Caco-2 (cell line): ENCODE data around the gene TNRC6C. TPM values are rescaled to one million over a fixed set of nuclear protein-coding genes. Genes with fewer than 3 reads are reported as not detected.

Experiments used
- BruUV-seq: library from RNA; stranded (reverse); fragments of 400-500 nt; replicated peaks from 2 replicates; lab custom pipeline; 2021; lab: Mats Ljungman, UMichigan
- CTCF ChIA-PET: fragments of 300-600 bp; sonication (Branson Sonifier 250); formaldehyde crosslinking; loops from one replicate; lab custom pipeline; 2022; ENCODE audit warnings: antibody characterized with exemption; lab: Charles Lee
- POLR2A ChIA-PET: fragments of 300-600 bp; sonication (Branson Sonifier 250); formaldehyde crosslinking; loops from one replicate; lab custom pipeline; 2022; ENCODE audit warnings: antibody characterized with exemption; lab: Charles Lee
- DNase-seq, 2 experiments: peaks; one replicate each; pipeline versions ENCODE4 v3.0.0 to v3.0.0-alpha.2; 2020 to 2022
- H3K27me3 ChIP-seq: replicated peaks from 2 replicates; pipeline ENCODE4 v1.6.0; 2011; ENCODE audit warnings: low read length; ENCODE audit not compliant: control insufficient read depth, insufficient read depth
- H3K36me3 ChIP-seq: 2 replicates; pipeline ENCODE4 v1.5.1; 2011; ENCODE audit warnings: low read length; ENCODE audit not compliant: control insufficient read depth, insufficient read depth
- H3K4me1 ChIP-seq: fragments of 250-450 bp; sonication (Bioruptor Pico); 2 replicates; pipeline ENCODE4 v1.5.1; 2020; ENCODE audit warnings: mild to moderate bottlenecking
- H3K4me3 ChIP-seq: 2 replicates; pipeline ENCODE4 v1.5.1; 2011; ENCODE audit warnings: low read depth, mild to moderate bottlenecking, control low read depth, low read length
- H3K9me3 ChIP-seq: fragments of 250-450 bp; sonication (Bioruptor Pico); 2 replicates; pipeline ENCODE4 v1.5.1; 2020; ENCODE audit warnings: mild to moderate bottlenecking, moderate library complexity
- H3K27ac Mint-ChIP-seq: one replicate; pipeline ENCODE4 v1.8.0; 2022; ENCODE audit warnings: mixed read lengths; ENCODE audit not compliant: unreplicated experiment
- H3K27me3 Mint-ChIP-seq: one replicate; pipeline ENCODE4 v1.8.0; 2022; ENCODE audit warnings: mixed read lengths; ENCODE audit not compliant: insufficient read depth, unreplicated experiment
- H3K36me3 Mint-ChIP-seq: one replicate; pipeline ENCODE4 v1.8.0; 2022; ENCODE audit warnings: mild to moderate bottlenecking, mixed read lengths; ENCODE audit not compliant: insufficient read depth, unreplicated experiment
- H3K4me1 Mint-ChIP-seq: one replicate; pipeline ENCODE4 v1.8.0; 2022; ENCODE audit warnings: low read depth, mixed read lengths; ENCODE audit not compliant: unreplicated experiment
- H3K4me3 Mint-ChIP-seq: one replicate; pipeline ENCODE4 v1.8.0; 2022; ENCODE audit warnings: mild to moderate bottlenecking, moderate library complexity, mixed read lengths; ENCODE audit not compliant: unreplicated experiment
- H3K9me3 Mint-ChIP-seq: one replicate; pipeline ENCODE4 v1.8.0; 2022; ENCODE audit warnings: mixed read lengths; ENCODE audit not compliant: unreplicated experiment
- CTCF ChIP-seq, 2 experiments: fragments of 200-600 bp in 1 of 2; IDR thresholded peaks; 1 replicate in 1 of 2; 2 replicates in 1 of 2; pipeline versions ENCODE4 v1.5.1 to v1.8.0; 2011 to 2022; ENCODE audit warnings: antibody characterized with exemption in 1 of 2, control low read depth in 1 of 2, inconsistent platforms in 1 of 2, low read depth in 1 of 2, low read length in 1 of 2, mild to moderate bottlenecking in 1 of 2, moderate library complexity in 1 of 2; ENCODE audit not compliant: insufficient read depth in 1 of 2, severe bottlenecking in 1 of 2, unreplicated experiment in 1 of 2
- intact Hi-C: fragments of 100-400 bp; cut with micrococcal nuclease; formaldehyde crosslinking; loops from one replicate; pipeline ENCODE4 v1.10.0; 2022; ENCODE audit not compliant: unreplicated experiment
- total RNA-seq: library from RNA; stranded (reverse); gene quantifications from 2 replicates; pipeline ENCODE4 v1.2.3, GENCODE V29; 2022

TNRC6C gene
- total RNA-seq, 1 experiment from 2014 or later, result 17.9 TPM

DNA sequence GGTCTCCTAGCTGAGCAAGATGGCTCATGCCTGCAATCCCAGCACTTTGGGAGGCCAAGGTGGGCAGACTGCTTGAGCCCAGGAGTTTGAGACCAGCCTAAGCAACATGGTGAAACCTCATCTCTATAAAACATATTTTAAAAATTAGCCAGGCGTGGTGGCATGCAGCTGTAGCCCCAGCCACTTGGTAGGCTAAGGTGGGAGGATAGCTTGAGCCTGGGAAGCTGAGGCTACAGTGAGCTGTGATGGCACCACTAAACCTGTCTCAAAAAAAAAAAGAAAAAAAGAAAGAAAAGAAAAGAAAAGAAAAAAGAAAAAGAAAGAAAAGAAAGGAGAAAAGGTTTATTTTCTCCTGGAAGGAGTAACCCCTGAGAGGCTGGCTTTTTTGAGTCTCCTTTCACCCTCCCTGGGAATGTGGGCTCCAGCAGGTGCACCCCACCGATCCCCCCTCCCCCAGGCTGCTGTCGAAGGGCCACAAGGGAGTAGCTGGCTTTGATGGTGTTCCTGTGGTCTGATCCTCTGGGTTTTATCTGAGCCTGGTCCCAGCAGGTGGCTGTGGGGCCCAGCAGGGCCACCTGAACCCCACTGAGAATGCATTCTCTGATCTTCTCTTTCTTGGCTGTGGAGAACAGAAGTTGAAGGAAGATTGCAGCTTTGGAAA is 29.9 kb upstream of the TNRC6C start:
- H3K27me3 ChIP-seq, result no peaks in the 10 kb centered on the region
- POLR2A ChIA-PET, result no interaction called here
- Mint-ChIP-seq H3K27ac (no peak overlapping the region), H3K4me1 (no peaks in the 10 kb centered on the region), H3K36me3 (no peaks in the 10 kb centered on the region), H3K4me3 (no peak overlapping the region), H3K9me3 (no peaks in the 10 kb centered on the region), H3K27me3 (peaks cover 16% of the 10 kb centered on the region)
- DNase-seq, result no peak
- intact Hi-C loops, result no loop called here
- H3K36me3 ChIP-seq, result no peaks in the 10 kb centered on the region
- CTCF ChIA-PET, result no interaction called here
- no peak for TF ChIP-seq CTCF (IDR thresholded peaks at IDR 0.05; ENCODE audit: insufficient read depth in 1 of 2, low read depth in 1 of 2, low read length in 1 of 2, severe bottlenecking in 1 of 2, unreplicated experiment in 1 of 2)
- H3K9me3 ChIP-seq, result no peaks in the 10 kb centered on the region
- H3K4me3 ChIP-seq, result no peak overlapping the region
- no peaks in the 10 kb centered on the region for H3K4me1 ChIP-seq
- BruUV-seq, result no TSS peak

- Mint-ChIP-seq H3K36me3 (no peaks in the 10 kb centered on the region), H3K27ac (no peak overlapping the region), H3K4me1 (no peaks in the 10 kb centered on the region), H3K4me3 (no peak overlapping the region), H3K27me3 (peaks cover 16% of the 10 kb centered on the region), H3K9me3 (no peaks in the 10 kb centered on the region)
- Histone ChIP-seq H3K4me1 (no peaks in the 10 kb centered on the region), H3K9me3 (no peaks in the 10 kb centered on the region), H3K36me3 (no peaks in the 10 kb centered on the region), H3K27me3 (no peaks in the 10 kb centered on the region), H3K4me3 (no peak overlapping the region)
- DNase-seq, result no peak
- intact Hi-C loops, result no loop called here
- BruUV-seq, result no TSS peak
- TF ChIP-seq CTCF (IDR thresholded peaks at IDR 0.05; ENCODE audit: insufficient read depth in 1 of 2, low read depth in 1 of 2, low read length in 1 of 2, severe bottlenecking in 1 of 2, unreplicated experiment in 1 of 2), result no peak
- POLR2A ChIA-PET, result no interaction called here
- CTCF ChIA-PET, result no interaction called here
Measured at GRCh38 chr17:77929180-77929564, 29.3 kb upstream of the TNRC6C start.

GRCh38 chr17:77929871-77930436 is 28.5 kb upstream of the TNRC6C start:
- no peaks in the 10 kb centered on the region for H3K36me3 Mint-ChIP-seq
- DNase-seq, result no peak
- Histone ChIP-seq H3K27me3 (no peaks in the 10 kb centered on the region), H3K36me3 (no peaks in the 10 kb centered on the region), H3K4me1 (peaks cover 3% of the 10 kb centered on the region; the same call in 1 of the 2 replicates), H3K4me3 (no peak overlapping the region), H3K9me3 (no peaks in the 10 kb centered on the region)
- intact Hi-C loops, result no loop called here
- ChIA-PET CTCF (no interaction called here), POLR2A (no interaction called here)
- TF ChIP-seq CTCF (IDR thresholded peaks at IDR 0.05; ENCODE audit: insufficient read depth in 1 of 2, low read depth in 1 of 2, low read length in 1 of 2, severe bottlenecking in 1 of 2, unreplicated experiment in 1 of 2), result no peak
- H3K27ac Mint-ChIP-seq, result no peak overlapping the region
- peaks cover 3% of the 10 kb centered on the region for H3K4me1 Mint-ChIP-seq
- H3K4me3 Mint-ChIP-seq, result no peak overlapping the region
- no TSS peak for BruUV-seq
- no peaks in the 10 kb centered on the region for H3K9me3 Mint-ChIP-seq
- H3K27me3 Mint-ChIP-seq, result peaks cover 16% of the 10 kb centered on the region
